HCT116 (cell line): ENCODE data around the gene ANKS1A. TPM values are rescaled to one million over a fixed set of nuclear protein-coding genes. Genes with fewer than 3 reads are reported as not detected.

Source experiments
- ATAC-seq: fragments of 200-7000 bp; cut with Tn5 transposase; 2 replicates; pipeline ENCODE4 v1.9.1; 2020; ENCODE audit warnings: mild to moderate bottlenecking, moderate library complexity
- BruUV-seq: library from RNA; stranded (reverse); fragments of 400-500 nt; replicated peaks from 2 replicates; lab custom pipeline; 2021; lab: Mats Ljungman, UMichigan
- CTCF ChIA-PET: fragments of 300-600 bp; sonication (Branson Sonifier 250); formaldehyde crosslinking; loops from one replicate; lab custom pipeline; 2021; ENCODE audit warnings: antibody characterized with exemption; lab: Charles Lee
- POLR2A ChIA-PET: fragments of 300-600, 350-600 bp; sonication (Branson Sonifier 250); formaldehyde crosslinking; loops from one replicate; lab custom pipeline; 2021; ENCODE audit warnings: antibody characterized with exemption; lab: Charles Lee
- RAD21 ChIA-PET, 2 experiments: fragments of 300-600 bp; sonication (Branson Sonifier 250); formaldehyde crosslinking; loops; one replicate each; lab custom pipeline; 2023; ENCODE audit warnings: low total read pairs in 2 of 2; ENCODE audit not compliant: uncharacterized antibody in 2 of 2, unreplicated experiment in 2 of 2, low non-redundant PET in 1 of 2; lab: Charles Lee
- DNase-seq: peaks from one replicate; pipeline ENCODE4 v3.0.0-alpha.2; 2010; ENCODE audit warnings: low read depth, low spot score
- H2AFZ ChIP-seq: fragments of 200-600 bp; shearing (Covaris generic), sonication (generic); 2 replicates; pipeline ENCODE4 v1.6.1; 2017; ENCODE audit warnings: low read depth, mixed run types, mixed read lengths, antibody characterized with exemption, low read length; ENCODE audit not compliant: poor library complexity, severe bottlenecking
- H3K27ac ChIP-seq: 2 replicates; pipeline ENCODE4 v1.5.1; 2012; ENCODE audit warnings: low read depth, low read length
- H3K27me3 ChIP-seq: fragments of 200-600 bp; sonication (generic); 2 replicates; pipeline ENCODE4 v1.6.1; 2016; ENCODE audit warnings: mixed run types, low read length, mixed read lengths; ENCODE audit not compliant: insufficient read depth
- H3K36me3 ChIP-seq, 2 experiments: fragments of 200-500 bp in 1 of 2; fragments of 200-600 bp in 1 of 2; sonication (Bioruptor generic) in 1 of 2; sonication (generic) in 1 of 2; 2 replicates each; pipeline versions ENCODE4 v1.5.1 to v1.6.1; 2014 to 2016; ENCODE audit warnings: low read length in 2 of 2, inconsistent platforms in 1 of 2, mixed read lengths in 1 of 2, mixed run types in 1 of 2; ENCODE audit not compliant: insufficient read depth in 2 of 2, control insufficient read depth in 1 of 2
- H3K4me1 ChIP-seq, 2 experiments: fragments of 200-600 bp in 1 of 2; sonication (generic) in 1 of 2; 2 replicates each; pipeline versions ENCODE4 v1.5.1 to v1.6.1; 2012 to 2017; ENCODE audit warnings: low read length in 2 of 2, inconsistent platforms in 1 of 2, mild to moderate bottlenecking in 1 of 2, mixed read lengths in 1 of 2, mixed run types in 1 of 2, moderate library complexity in 1 of 2; ENCODE audit not compliant: insufficient read depth in 2 of 2, control insufficient read depth in 1 of 2
- H3K4me2 ChIP-seq: fragments of 200-600 bp; sonication (generic); 2 replicates; pipeline ENCODE4 v1.6.1; 2017; ENCODE audit warnings: mixed run types, low read length, mixed read lengths
- H3K4me3 ChIP-seq, 2 experiments: fragments of 200-600 bp in 1 of 2; sonication (generic) in 1 of 2; replicated peaks in 1 of 2; 2 replicates each; pipeline ENCODE4 v1.5.1; 2011 to 2016; ENCODE audit warnings: low read length in 2 of 2, control low read depth in 1 of 2, low read depth in 1 of 2, mild to moderate bottlenecking in 1 of 2, mixed read lengths in 1 of 2, mixed run types in 1 of 2
- H3K79me2 ChIP-seq: fragments of 200-600 bp; sonication (generic); 2 replicates; pipeline ENCODE4 v1.6.1; 2017; ENCODE audit warnings: mild to moderate bottlenecking, mixed run types, low read length, moderate library complexity, mixed read lengths; ENCODE audit not compliant: insufficient read depth
- H3K9ac ChIP-seq: fragments of 200-600 bp; sonication (generic); 2 replicates; pipeline ENCODE4 v1.6.1; 2016; ENCODE audit warnings: low read length, mixed read lengths
- H3K9me2 ChIP-seq: fragments of 200-600 bp; sonication (generic), shearing (Covaris generic); 2 replicates; pipeline ENCODE4 v1.6.1; 2017; ENCODE audit warnings: mixed run types, mild to moderate bottlenecking, moderate library complexity; ENCODE audit not compliant: insufficient read depth
- H3K9me3 ChIP-seq, 2 experiments: fragments of 200-500 bp in 1 of 2; fragments of 200-600 bp in 1 of 2; sonication (Bioruptor generic) in 1 of 2; sonication (generic) in 1 of 2; 2 replicates each; pipeline ENCODE4 v1.6.1; 2014 to 2017; ENCODE audit warnings: low read length in 2 of 2, mixed read lengths in 2 of 2, inconsistent platforms in 1 of 2, low read depth in 1 of 2, mild to moderate bottlenecking in 1 of 2, mixed run types in 1 of 2, moderate library complexity in 1 of 2; ENCODE audit not compliant: control insufficient read depth in 1 of 2, insufficient read depth in 1 of 2
- H4K20me1 ChIP-seq: fragments of 200-600 bp; sonication (generic), shearing (Covaris generic); 2 replicates; pipeline ENCODE4 v1.6.1; 2017; ENCODE audit warnings: mixed run types, mild to moderate bottlenecking, moderate library complexity; ENCODE audit not compliant: insufficient read depth
- CBX3 ChIP-seq: IDR thresholded peaks from 2 replicates; pipeline ENCODE4 v1.6.1; 2012; ENCODE audit warnings: low read depth
- CEBPB ChIP-seq: IDR thresholded peaks from 2 replicates; pipeline ENCODE4 v1.6.1; 2012; ENCODE audit warnings: low read depth
- ELF1 ChIP-seq: IDR thresholded peaks from 2 replicates; pipeline ENCODE4 v1.6.1; 2012; ENCODE audit warnings: low read depth, borderline replicate concordance
- EZH2phosphoT487 ChIP-seq: fragments of 200-600 bp; IDR thresholded peaks from 2 replicates; pipeline ENCODE4 v1.6.1; 2018; ENCODE audit warnings: antibody characterized with exemption, borderline replicate concordance
- FOSL1 ChIP-seq: IDR thresholded peaks from 2 replicates; pipeline ENCODE4 v1.6.1; 2012; ENCODE audit warnings: low read depth
- POLR2A ChIP-seq: IDR thresholded peaks from 2 replicates; pipeline ENCODE4 v1.7.0; 2011; ENCODE audit warnings: borderline replicate concordance; ENCODE audit not compliant: insufficient read depth, insufficient read length; ENCODE audit errors: extremely low read depth
- POLR2AphosphoS5 ChIP-seq: IDR thresholded peaks from 2 replicates; pipeline ENCODE4 v1.6.1; 2011; ENCODE audit warnings: mild to moderate bottlenecking, low read depth, low read length, moderate library complexity
- RAD21 ChIP-seq: IDR thresholded peaks from 2 replicates; pipeline ENCODE4 v1.6.1; 2012; ENCODE audit warnings: low read depth, mild to moderate bottlenecking
- SP1 ChIP-seq: IDR thresholded peaks from 2 replicates; pipeline ENCODE4 v1.6.1; 2012; ENCODE audit warnings: low read depth
- SRF ChIP-seq: IDR thresholded peaks from 2 replicates; pipeline ENCODE4 v1.6.1; 2012; ENCODE audit warnings: low read depth
- YY1 ChIP-seq: IDR thresholded peaks from 2 replicates; pipeline ENCODE4 v1.6.1; 2011; ENCODE audit warnings: low read length, low read depth, moderate library complexity, mild to moderate bottlenecking; ENCODE audit not compliant: insufficient replicate concordance; ENCODE audit errors: extremely low read depth
- ZNF274 ChIP-seq: fragments of 200-500 bp; sonication (Bioruptor generic); IDR thresholded peaks from 2 replicates; pipeline ENCODE4 v1.6.1; 2014; ENCODE audit warnings: mild to moderate bottlenecking, low read depth, low read length, inconsistent platforms
- intact Hi-C: fragments of 100-400 bp; cut with micrococcal nuclease; formaldehyde crosslinking; loops from 2 replicates; pipeline ENCODE4 v1.10.0; 2022
- total RNA-seq: library from RNA; stranded (reverse); gene quantifications from one replicate; pipeline ENCODE4 v1.2.1, GENCODE V29; 2021; ENCODE audit not compliant: unreplicated experiment
- TF ChIP-seq, protein P1 (sequence below): IDR thresholded peaks from 2 replicates; pipeline ENCODE4 v1.6.1; 2012
- TF ChIP-seq, protein P2 (sequence below): IDR thresholded peaks from 2 replicates; pipeline ENCODE4 v1.6.1; 2012; ENCODE audit warnings: low read depth
- TF ChIP-seq, protein P3 (sequence below), 3 experiments: fragments of 200-600 bp in 1 of 3; sonication (generic) in 1 of 3; IDR thresholded peaks in 2 of 3; conservative IDR thresholded peaks in 1 of 3; 2 replicates each; pipeline ENCODE4 v1.5.1; 2012 to 2017; ENCODE audit warnings: low read depth in 2 of 3, low read length in 2 of 3, antibody characterized with exemption in 1 of 3, borderline replicate concordance in 1 of 3, control low read depth in 1 of 3, mild to moderate bottlenecking in 1 of 3, mixed read lengths in 1 of 3, mixed run types in 1 of 3, moderate library complexity in 1 of 3; ENCODE audit not compliant: insufficient read depth in 1 of 3
- TF ChIP-seq, protein P4 (sequence below): IDR thresholded peaks from 2 replicates; pipeline ENCODE4 v1.6.1; 2012
- TF ChIP-seq, protein P5 (sequence below): IDR thresholded peaks from 2 replicates; pipeline ENCODE4 v1.6.1; 2011; ENCODE audit warnings: mild to moderate bottlenecking, low read length, moderate library complexity; ENCODE audit not compliant: insufficient replicate concordance; ENCODE audit errors: extremely low read depth

The ANKS1A gene
- total RNA-seq, 1 experiment from 2014 or later: 20.6 TPM

DNA sequence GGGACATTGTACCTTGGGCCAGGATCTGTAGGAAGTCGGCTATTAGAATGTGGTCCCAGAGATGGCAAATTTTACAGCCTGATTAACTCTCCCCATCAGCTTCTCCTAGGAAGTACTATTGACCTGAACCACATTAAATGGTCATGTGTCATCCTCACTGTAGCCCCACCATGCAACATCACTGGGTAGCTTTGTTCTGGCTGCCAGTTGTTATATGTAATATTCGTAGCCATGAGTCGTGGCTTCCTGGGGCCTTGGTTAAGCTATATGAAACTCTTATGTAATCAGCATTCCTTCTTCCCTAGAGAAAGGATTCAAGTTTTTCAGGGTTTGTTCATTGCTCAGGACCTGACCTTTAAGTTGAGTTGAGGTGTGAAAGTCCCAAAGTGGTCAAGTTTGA lies 125.7 kb downstream of the ANKS1A start:
- RAD21 ChIA-PET: no interaction called here
- Histone ChIP-seq H3K9me2 (0 out of 2 replicates have a peak, but pooled peaks cover 5% of the 10 kb centered on the region), H3K36me3 (peaks cover 0 to 4% of the 10 kb centered on the region in 2 experiments; a peak in 1 of 4 replicates), H3K79me2 (no peaks in the 10 kb centered on the region), H3K9ac (no peak overlapping the region), H3K9me3 (no peaks in the 10 kb centered on the region), H4K20me1 (no peaks in the 10 kb centered on the region), H3K4me2 (no peak overlapping the region), H3K4me3 (no peak overlapping the region), H3K27me3 (no peaks in the 10 kb centered on the region), H2AFZ (no peak overlapping the region), H3K27ac (no peak overlapping the region), H3K4me1 (peaks cover 0 to 9% of the 10 kb centered on the region in 2 experiments; a peak in 1 of 4 replicates)
- CTCF ChIA-PET: no interaction called here
- POLR2A ChIA-PET: no interaction called here
- TF ChIP-seq ELF1 (no peak), POLR2A (no peak), POLR2AphosphoS5 (no peak), RAD21 (no peak), SRF (no peak), FOSL1 (no peak), CBX3 (no peak), SP1 (no peak), ZNF274 (no peak), EZH2phosphoT487 (no peak), CEBPB (no peak), YY1 (no peak)
- TF ChIP-seq, protein P1, sequence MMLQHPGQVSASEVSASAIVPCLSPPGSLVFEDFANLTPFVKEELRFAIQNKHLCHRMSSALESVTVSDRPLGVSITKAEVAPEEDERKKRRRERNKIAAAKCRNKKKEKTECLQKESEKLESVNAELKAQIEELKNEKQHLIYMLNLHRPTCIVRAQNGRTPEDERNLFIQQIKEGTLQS: no peak
- TF ChIP-seq, protein P2, sequence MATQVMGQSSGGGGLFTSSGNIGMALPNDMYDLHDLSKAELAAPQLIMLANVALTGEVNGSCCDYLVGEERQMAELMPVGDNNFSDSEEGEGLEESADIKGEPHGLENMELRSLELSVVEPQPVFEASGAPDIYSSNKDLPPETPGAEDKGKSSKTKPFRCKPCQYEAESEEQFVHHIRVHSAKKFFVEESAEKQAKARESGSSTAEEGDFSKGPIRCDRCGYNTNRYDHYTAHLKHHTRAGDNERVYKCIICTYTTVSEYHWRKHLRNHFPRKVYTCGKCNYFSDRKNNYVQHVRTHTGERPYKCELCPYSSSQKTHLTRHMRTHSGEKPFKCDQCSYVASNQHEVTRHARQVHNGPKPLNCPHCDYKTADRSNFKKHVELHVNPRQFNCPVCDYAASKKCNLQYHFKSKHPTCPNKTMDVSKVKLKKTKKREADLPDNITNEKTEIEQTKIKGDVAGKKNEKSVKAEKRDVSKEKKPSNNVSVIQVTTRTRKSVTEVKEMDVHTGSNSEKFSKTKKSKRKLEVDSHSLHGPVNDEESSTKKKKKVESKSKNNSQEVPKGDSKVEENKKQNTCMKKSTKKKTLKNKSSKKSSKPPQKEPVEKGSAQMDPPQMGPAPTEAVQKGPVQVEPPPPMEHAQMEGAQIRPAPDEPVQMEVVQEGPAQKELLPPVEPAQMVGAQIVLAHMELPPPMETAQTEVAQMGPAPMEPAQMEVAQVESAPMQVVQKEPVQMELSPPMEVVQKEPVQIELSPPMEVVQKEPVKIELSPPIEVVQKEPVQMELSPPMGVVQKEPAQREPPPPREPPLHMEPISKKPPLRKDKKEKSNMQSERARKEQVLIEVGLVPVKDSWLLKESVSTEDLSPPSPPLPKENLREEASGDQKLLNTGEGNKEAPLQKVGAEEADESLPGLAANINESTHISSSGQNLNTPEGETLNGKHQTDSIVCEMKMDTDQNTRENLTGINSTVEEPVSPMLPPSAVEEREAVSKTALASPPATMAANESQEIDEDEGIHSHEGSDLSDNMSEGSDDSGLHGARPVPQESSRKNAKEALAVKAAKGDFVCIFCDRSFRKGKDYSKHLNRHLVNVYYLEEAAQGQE: no peak
- TF ChIP-seq, protein P3, sequence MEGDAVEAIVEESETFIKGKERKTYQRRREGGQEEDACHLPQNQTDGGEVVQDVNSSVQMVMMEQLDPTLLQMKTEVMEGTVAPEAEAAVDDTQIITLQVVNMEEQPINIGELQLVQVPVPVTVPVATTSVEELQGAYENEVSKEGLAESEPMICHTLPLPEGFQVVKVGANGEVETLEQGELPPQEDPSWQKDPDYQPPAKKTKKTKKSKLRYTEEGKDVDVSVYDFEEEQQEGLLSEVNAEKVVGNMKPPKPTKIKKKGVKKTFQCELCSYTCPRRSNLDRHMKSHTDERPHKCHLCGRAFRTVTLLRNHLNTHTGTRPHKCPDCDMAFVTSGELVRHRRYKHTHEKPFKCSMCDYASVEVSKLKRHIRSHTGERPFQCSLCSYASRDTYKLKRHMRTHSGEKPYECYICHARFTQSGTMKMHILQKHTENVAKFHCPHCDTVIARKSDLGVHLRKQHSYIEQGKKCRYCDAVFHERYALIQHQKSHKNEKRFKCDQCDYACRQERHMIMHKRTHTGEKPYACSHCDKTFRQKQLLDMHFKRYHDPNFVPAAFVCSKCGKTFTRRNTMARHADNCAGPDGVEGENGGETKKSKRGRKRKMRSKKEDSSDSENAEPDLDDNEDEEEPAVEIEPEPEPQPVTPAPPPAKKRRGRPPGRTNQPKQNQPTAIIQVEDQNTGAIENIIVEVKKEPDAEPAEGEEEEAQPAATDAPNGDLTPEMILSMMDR (IDR thresholded peaks at IDR 0.05 in 2 of 3, conservative IDR thresholded peaks at IDR 0.05 in 1 of 3; ENCODE audit: borderline replicate concordance in 1 of 3, insufficient read depth in 1 of 3, low read depth in 2 of 3, low read length in 2 of 3): no peak
- TF ChIP-seq, protein P4, sequence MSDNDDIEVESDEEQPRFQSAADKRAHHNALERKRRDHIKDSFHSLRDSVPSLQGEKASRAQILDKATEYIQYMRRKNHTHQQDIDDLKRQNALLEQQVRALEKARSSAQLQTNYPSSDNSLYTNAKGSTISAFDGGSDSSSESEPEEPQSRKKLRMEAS: no peak
- TF ChIP-seq, protein P5, sequence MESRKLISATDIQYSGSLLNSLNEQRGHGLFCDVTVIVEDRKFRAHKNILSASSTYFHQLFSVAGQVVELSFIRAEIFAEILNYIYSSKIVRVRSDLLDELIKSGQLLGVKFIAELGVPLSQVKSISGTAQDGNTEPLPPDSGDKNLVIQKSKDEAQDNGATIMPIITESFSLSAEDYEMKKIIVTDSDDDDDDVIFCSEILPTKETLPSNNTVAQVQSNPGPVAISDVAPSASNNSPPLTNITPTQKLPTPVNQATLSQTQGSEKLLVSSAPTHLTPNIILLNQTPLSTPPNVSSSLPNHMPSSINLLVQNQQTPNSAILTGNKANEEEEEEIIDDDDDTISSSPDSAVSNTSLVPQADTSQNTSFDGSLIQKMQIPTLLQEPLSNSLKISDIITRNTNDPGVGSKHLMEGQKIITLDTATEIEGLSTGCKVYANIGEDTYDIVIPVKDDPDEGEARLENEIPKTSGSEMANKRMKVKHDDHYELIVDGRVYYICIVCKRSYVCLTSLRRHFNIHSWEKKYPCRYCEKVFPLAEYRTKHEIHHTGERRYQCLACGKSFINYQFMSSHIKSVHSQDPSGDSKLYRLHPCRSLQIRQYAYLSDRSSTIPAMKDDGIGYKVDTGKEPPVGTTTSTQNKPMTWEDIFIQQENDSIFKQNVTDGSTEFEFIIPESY: no peak
- DNase-seq (peak; percentile 6), ATAC-seq (no peak)
- intact Hi-C loops: no loop called here
- no TSS peak for BruUV-seq
